Breast epithelium (tissue), 3 donors: Measurements from ENCODE around the gene RANBP3L.

ENCODE experiments used
- POLR2AphosphoS5 ChIP-seq, 3 donors: sonication (generic); formaldehyde crosslinking; IDR thresholded peaks; one replicate each; pipeline ENCODE4 v1.6.1; 2017; ENCODE audit warnings: antibody characterized with exemption in 3 of 3
- TF ChIP-seq, protein P1 (sequence below), 3 donors: fragments of 450-650 bp; IDR thresholded peaks; one replicate each; pipeline ENCODE4 v1.5.1; 2016 to 2017; ENCODE audit warnings: antibody characterized with exemption in 3 of 3, mild to moderate bottlenecking in 3 of 3, moderate library complexity in 3 of 3

DNA sequence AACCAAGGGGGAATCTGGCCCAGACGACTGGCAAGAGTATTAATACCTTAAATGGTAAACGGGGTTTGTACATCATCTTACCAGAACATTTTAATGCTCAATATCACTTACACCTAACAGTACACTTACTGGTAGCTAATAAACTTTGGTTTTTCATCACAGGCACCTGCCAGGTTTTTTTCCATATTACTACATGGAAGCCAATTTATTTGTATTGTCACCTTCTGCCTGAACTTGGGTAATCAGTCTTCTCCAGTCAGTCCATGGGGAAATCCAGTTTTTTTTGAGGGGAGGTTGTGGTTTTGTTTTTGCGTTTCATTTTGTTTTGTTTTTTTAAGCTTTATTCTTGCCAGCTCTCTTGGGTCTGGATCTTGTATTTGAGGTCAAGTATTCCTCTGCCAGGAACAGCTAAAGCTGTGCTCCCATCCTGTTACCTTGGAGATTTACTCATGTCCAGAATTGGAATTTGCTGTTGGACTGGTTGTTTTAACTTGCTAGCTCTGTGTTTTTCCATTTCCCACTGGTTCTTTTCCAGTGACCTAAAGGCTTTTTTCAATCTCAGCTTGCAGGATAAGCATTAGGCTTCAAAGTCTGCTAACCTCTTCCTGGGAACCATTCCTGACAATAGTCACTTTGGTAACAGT lies 48.9 kb downstream of the RANBP3L start:
- TF ChIP-seq, protein P1, sequence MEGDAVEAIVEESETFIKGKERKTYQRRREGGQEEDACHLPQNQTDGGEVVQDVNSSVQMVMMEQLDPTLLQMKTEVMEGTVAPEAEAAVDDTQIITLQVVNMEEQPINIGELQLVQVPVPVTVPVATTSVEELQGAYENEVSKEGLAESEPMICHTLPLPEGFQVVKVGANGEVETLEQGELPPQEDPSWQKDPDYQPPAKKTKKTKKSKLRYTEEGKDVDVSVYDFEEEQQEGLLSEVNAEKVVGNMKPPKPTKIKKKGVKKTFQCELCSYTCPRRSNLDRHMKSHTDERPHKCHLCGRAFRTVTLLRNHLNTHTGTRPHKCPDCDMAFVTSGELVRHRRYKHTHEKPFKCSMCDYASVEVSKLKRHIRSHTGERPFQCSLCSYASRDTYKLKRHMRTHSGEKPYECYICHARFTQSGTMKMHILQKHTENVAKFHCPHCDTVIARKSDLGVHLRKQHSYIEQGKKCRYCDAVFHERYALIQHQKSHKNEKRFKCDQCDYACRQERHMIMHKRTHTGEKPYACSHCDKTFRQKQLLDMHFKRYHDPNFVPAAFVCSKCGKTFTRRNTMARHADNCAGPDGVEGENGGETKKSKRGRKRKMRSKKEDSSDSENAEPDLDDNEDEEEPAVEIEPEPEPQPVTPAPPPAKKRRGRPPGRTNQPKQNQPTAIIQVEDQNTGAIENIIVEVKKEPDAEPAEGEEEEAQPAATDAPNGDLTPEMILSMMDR (IDR thresholded peaks at IDR 0.05) = no peak
- TF ChIP-seq POLR2AphosphoS5 (IDR thresholded peaks at IDR 0.05) = no peak
